B cell (primary cell): ENCODE results near the gene SLIRP. TPM values are rescaled to one million over a fixed set of nuclear protein-coding genes. Genes with fewer than 3 reads are reported as not detected.

Experiments used
- ATAC-seq: fragments of 200-7000 bp; cut with Tn5 transposase; one replicate; pipeline ENCODE4 v1.10.0; 2021; ENCODE audit warnings: low read depth, mild to moderate bottlenecking, moderate number of reproducible peaks, moderate library complexity
- CTCF ChIA-PET: fragments of 350-600 bp; sonication (Branson Sonifier 250); formaldehyde crosslinking; loops from one replicate; lab custom pipeline; 2021; ENCODE audit warnings: antibody characterized with exemption, inconsistent platforms; lab: Charles Lee
- POLR2A ChIA-PET: fragments of 350-600 bp; sonication (Branson Sonifier 250); formaldehyde crosslinking; loops from one replicate; lab custom pipeline; 2021; ENCODE audit warnings: antibody characterized with exemption; lab: Charles Lee
- DNase-seq: peaks from one replicate; pipeline ENCODE4 v3.0.0; 2013
- H2AFZ ChIP-seq: 2 replicates; pipeline ENCODE4 v1.6.1; 2012; ENCODE audit warnings: mild to moderate bottlenecking, low read depth, low read length; ENCODE audit not compliant: insufficient read depth, poor library complexity, severe bottlenecking
- H3K27ac ChIP-seq, 2 donors: 1 replicate in 1 of 2; 2 replicates in 1 of 2; pipeline ENCODE4 v1.5.1; 2012 to 2013; ENCODE audit warnings: low read length in 2 of 2, mild to moderate bottlenecking in 2 of 2, moderate library complexity in 1 of 2
- H3K27me3 ChIP-seq, 4 experiments: fragments of 200-600 bp in 1 of 4; sonication (generic) in 1 of 4; replicated peaks in 1 of 4; 1 replicate in 2 of 4; 2 replicates in 2 of 4; pipeline versions ENCODE4 v1.6.1 to v1.7.0; 2013 to 2016; ENCODE audit warnings: low read length in 3 of 4, mild to moderate bottlenecking in 2 of 4, mixed read lengths in 1 of 4, moderate library complexity in 1 of 4; ENCODE audit not compliant: insufficient read depth in 4 of 4, control insufficient read depth in 3 of 4; ENCODE audit errors: control extremely low read depth in 1 of 4
- H3K36me3 ChIP-seq, 2 experiments: replicated peaks in 1 of 2; 1 replicate in 1 of 2; 2 replicates in 1 of 2; pipeline versions ENCODE4 v1.6.1 to v1.7.1; 2013; ENCODE audit warnings: low read length in 1 of 2; ENCODE audit not compliant: insufficient read depth in 2 of 2, control insufficient read depth in 1 of 2; ENCODE audit errors: control extremely low read depth in 1 of 2, extremely low read depth in 1 of 2
- H3K4me1 ChIP-seq, 2 donors: fragments of 200-600 bp in 1 of 2; sonication (generic) in 1 of 2; 1 replicate in 1 of 2; 2 replicates in 1 of 2; pipeline versions ENCODE4 v1.5.1 to v1.6.1; 2013 to 2017; ENCODE audit warnings: low read length in 2 of 2; ENCODE audit not compliant: control insufficient read depth in 2 of 2, insufficient read depth in 2 of 2
- H3K4me2 ChIP-seq: replicated peaks from 2 replicates; pipeline ENCODE3; 2012; ENCODE audit warnings: mild to moderate bottlenecking, low read depth, low read length; ENCODE audit not compliant: poor library complexity, severe bottlenecking
- H3K4me3 ChIP-seq, 5 experiments: fragments of 200-600 bp in 1 of 5; sonication (generic) in 1 of 5; 1 replicate in 3 of 5; 2 replicates in 2 of 5; pipeline versions ENCODE4 v1.5.1 to v1.7.0; 2011 to 2016; ENCODE audit warnings: low read length in 4 of 5, mild to moderate bottlenecking in 4 of 5, low read depth in 2 of 5, control low read depth in 1 of 5, moderate library complexity in 1 of 5; ENCODE audit not compliant: insufficient read depth in 1 of 5; ENCODE audit errors: control extremely low read depth in 1 of 5, extremely low read depth in 1 of 5
- H3K79me2 ChIP-seq: fragments of 200-600 bp; sonication (generic); one replicate; pipeline ENCODE4 v1.6.0; 2016; ENCODE audit warnings: low read length; ENCODE audit not compliant: control insufficient read depth, insufficient read depth
- H3K9ac ChIP-seq: fragments of 200-600 bp; sonication (generic); 2 replicates; pipeline ENCODE4 v1.6.1; 2017; ENCODE audit warnings: mild to moderate bottlenecking, low read length, moderate library complexity
- H3K9me3 ChIP-seq, 3 donors: one replicate each; pipeline versions ENCODE4 v1.6.1 to v1.7.1; 2013; ENCODE audit warnings: low read length in 2 of 3; ENCODE audit not compliant: control insufficient read depth in 2 of 3, insufficient read depth in 1 of 3; ENCODE audit errors: control extremely low read depth in 1 of 3
- H4K20me1 ChIP-seq: 2 replicates; pipeline ENCODE4 v1.6.0; 2012; ENCODE audit warnings: mild to moderate bottlenecking, low read length; ENCODE audit not compliant: insufficient read depth, control insufficient read depth, poor library complexity, severe bottlenecking
- H3K27ac Mint-ChIP-seq: one replicate; pipeline ENCODE4 v1.8.0; 2021; ENCODE audit warnings: mixed read lengths
- H3K27me3 Mint-ChIP-seq: one replicate; pipeline ENCODE4 v1.8.0; 2021; ENCODE audit warnings: mixed read lengths
- H3K4me1 Mint-ChIP-seq: one replicate; pipeline ENCODE4 v1.8.0; 2021; ENCODE audit warnings: mixed read lengths
- H3K4me3 Mint-ChIP-seq: one replicate; pipeline ENCODE4 v1.8.0; 2021; ENCODE audit warnings: mixed read lengths
- H3K9me3 Mint-ChIP-seq: one replicate; pipeline ENCODE4 v1.8.0; 2022; ENCODE audit warnings: mixed read lengths; ENCODE audit not compliant: insufficient read depth
- CTCF ChIP-seq: fragments of 200-600 bp; IDR thresholded peaks from one replicate; pipeline ENCODE4 v1.8.0; 2022; ENCODE audit warnings: antibody characterized with exemption, mild to moderate bottlenecking
- EZH2 ChIP-seq: IDR thresholded peaks from 2 replicates; pipeline ENCODE4 v1.6.1; 2012; ENCODE audit warnings: borderline replicate concordance, low read depth, mild to moderate bottlenecking, moderate library complexity, low read length; ENCODE audit not compliant: insufficient read depth, poor library complexity, severe bottlenecking
- WGBS: methylation state at CpG from one replicate; pipeline ENCODE4 v1.1.5; 2013; ENCODE audit warnings: missing lambda C conversion rate; ENCODE audit not compliant: insufficient coverage; 5-methylcytosine and 5-hydroxymethylcytosine counted together
- intact Hi-C: fragments of 100-400 bp; cut with micrococcal nuclease; formaldehyde crosslinking; loops from one replicate; pipeline ENCODE4 v1.10.0; 2022
- polyA plus RNA-seq: library from polyadenylated mRNA; depleted of rRNA; stranded (reverse); fragments of >200 nt; gene quantifications from 2 replicates; pipeline ENCODE4 v1.2.3, GENCODE V29; 2012
- total RNA-seq, 2 donors: library from RNA; stranded (reverse); fragments of 120-200 nt in 1 of 2; gene quantifications; 1 replicate in 1 of 2; 2 replicates in 1 of 2; pipeline versions ENCODE4 v1.2.3 to v1.2.4, GENCODE V29; 2013 to 2022

Gene SLIRP
- total and polyA plus RNA-seq, 2 donors (not counting 1 experiment from before 2014, with no cell fraction given), result 33.8 to 36.7 TPM

- Histone ChIP-seq H2AFZ (no peak overlapping the region), H3K9ac (no peak overlapping the region), H3K79me2 (peaks cover 9% of the 10 kb centered on the region), H3K27me3 (no peaks in the 10 kb centered on the region), H4K20me1 (peaks cover 6% of the 10 kb centered on the region), H3K27ac (no peak overlapping the region), H3K4me2 (no peak overlapping the region), H3K36me3 (peaks cover 15 to 83% of the 10 kb centered on the region in 2 experiments), H3K9me3 (no peaks in the 10 kb centered on the region), H3K4me3 (no peak overlapping the region), H3K4me1 (no peaks in the 10 kb centered on the region)
- intact Hi-C loops, result no loop called here
- ATAC-seq (no peak), DNase-seq (no peak)
- Mint-ChIP-seq H3K4me1 (no peaks in the 10 kb centered on the region), H3K27me3 (no peaks in the 10 kb centered on the region), H3K9me3 (no peaks in the 10 kb centered on the region), H3K4me3 (no peak overlapping the region), H3K27ac (no peak overlapping the region)
- no peak for TF ChIP-seq EZH2
- no peak for TF ChIP-seq CTCF
- ChIA-PET POLR2A (no interaction called here), CTCF (no interaction called here)
- WGBS, result no CpG with 5 or more reads among the region's 3 CpGs
Observed at GRCh38 chr14:77722301-77722700, 14.4 kb downstream of the SLIRP start.

- CTCF ChIA-PET, result interaction anchor here (0.5 to 1.2 kb wide), 3 partner anchors 13 to 664 kb away, joined by 3 to 5 read pairs (median 5); no protein-coding TSS in a partner anchor
- no CpG with 5 or more reads among the region's 3 CpGs for WGBS
- no peak for ATAC-seq
Observed at GRCh38 chr14:77730976-77731497, 23.1 kb downstream of the SLIRP start.

More at GRCh38 chr14:77730976-77731497, 23.1 kb downstream of the SLIRP start:
- Histone ChIP-seq H3K36me3 (peaks cover 15 to 88% of the 10 kb centered on the region in 2 experiments), H4K20me1 (no peaks in the 10 kb centered on the region), H3K4me3 (no peak overlapping the region), H3K4me2 (no peak overlapping the region), H3K27ac (no peak overlapping the region), H2AFZ (no peak overlapping the region), H3K9me3 (no peaks in the 10 kb centered on the region), H3K79me2 (peaks cover 31% of the 10 kb centered on the region), H3K4me1 (no peaks in the 10 kb centered on the region), H3K27me3 (no peaks in the 10 kb centered on the region), H3K9ac (no peak overlapping the region)
- no peak for DNase-seq
- TF ChIP-seq CTCF, result no peak
- no peak for TF ChIP-seq EZH2
- intact Hi-C loops, result no loop called here
- Mint-ChIP-seq H3K27ac (no peak overlapping the region), H3K27me3 (no peaks in the 10 kb centered on the region), H3K9me3 (no peaks in the 10 kb centered on the region), H3K4me3 (no peak overlapping the region), H3K4me1 (no peaks in the 10 kb centered on the region)
- POLR2A ChIA-PET, result no interaction called here
